ENCODE measurements around the gene PTPRN2.

PTPRN2 gene

GRCh38 chr7:157874208-157874816, 713.3 kb downstream of the PTPRN2 start:
- no peak for TF ChIP-seq CTCF (IDR thresholded peaks at IDR 0.05; ENCODE audit: control insufficient read depth, extremely low read depth, insufficient read depth)
- no peak overlapping the region for H3K4me3 ChIP-seq (ENCODE audit: low read depth, low read length)
- no peak for DNase-seq (ENCODE audit: low read depth)

- no peak for TF ChIP-seq CTCF (IDR thresholded peaks at IDR 0.05; ENCODE audit: control insufficient read depth, extremely low read depth, insufficient read depth)
- H3K4me3 ChIP-seq (ENCODE audit: low read depth, low read length) = no peak overlapping the region
- no peak for DNase-seq (ENCODE audit: low read depth)
Observed at GRCh38 chr7:157873664-157874063, 714.0 kb downstream of the PTPRN2 start.

- no peak for DNase-seq (ENCODE audit: low read depth)
- H3K4me3 ChIP-seq (ENCODE audit: low read depth, low read length) = no peak overlapping the region
- TF ChIP-seq CTCF (IDR thresholded peaks at IDR 0.05; ENCODE audit: control insufficient read depth, extremely low read depth, insufficient read depth) = no peak
Observed at GRCh38 chr7:157873181-157873580, 714.4 kb downstream of the PTPRN2 start.

- no peak for DNase-seq (ENCODE audit: low read depth)
- no peak overlapping the region for H3K4me3 ChIP-seq (ENCODE audit: low read depth, low read length)
- no peak for TF ChIP-seq CTCF (IDR thresholded peaks at IDR 0.05; ENCODE audit: control insufficient read depth, extremely low read depth, insufficient read depth)
Observed at GRCh38 chr7:157872447-157872846, 715.2 kb downstream of the PTPRN2 start.

- DNase-seq (ENCODE audit: low read depth) = no peak
- no peak overlapping the region for H3K4me3 ChIP-seq (ENCODE audit: low read depth, low read length)
- TF ChIP-seq CTCF (IDR thresholded peaks at IDR 0.05; ENCODE audit: control insufficient read depth, extremely low read depth, insufficient read depth) = no peak
Observed at GRCh38 chr7:157871681-157872080, 715.9 kb downstream of the PTPRN2 start.

- no peak for TF ChIP-seq CTCF (IDR thresholded peaks at IDR 0.05; ENCODE audit: control insufficient read depth, extremely low read depth, insufficient read depth)
- DNase-seq (ENCODE audit: low read depth) = no peak
- H3K4me3 ChIP-seq (ENCODE audit: low read depth, low read length) = no peak overlapping the region
Observed at GRCh38 chr7:157870644-157871290, 716.9 kb downstream of the PTPRN2 start.

GRCh38 chr7:157869793-157870192, 717.8 kb downstream of the PTPRN2 start:
- no peak for DNase-seq (ENCODE audit: low read depth)
- TF ChIP-seq CTCF (IDR thresholded peaks at IDR 0.05; ENCODE audit: control insufficient read depth, extremely low read depth, insufficient read depth) = no peak
- no peak overlapping the region for H3K4me3 ChIP-seq (ENCODE audit: low read depth, low read length)

Measured in LNCaP clone FGC (cell line).